ENCODE measurements around the gene REN.

DNA sequence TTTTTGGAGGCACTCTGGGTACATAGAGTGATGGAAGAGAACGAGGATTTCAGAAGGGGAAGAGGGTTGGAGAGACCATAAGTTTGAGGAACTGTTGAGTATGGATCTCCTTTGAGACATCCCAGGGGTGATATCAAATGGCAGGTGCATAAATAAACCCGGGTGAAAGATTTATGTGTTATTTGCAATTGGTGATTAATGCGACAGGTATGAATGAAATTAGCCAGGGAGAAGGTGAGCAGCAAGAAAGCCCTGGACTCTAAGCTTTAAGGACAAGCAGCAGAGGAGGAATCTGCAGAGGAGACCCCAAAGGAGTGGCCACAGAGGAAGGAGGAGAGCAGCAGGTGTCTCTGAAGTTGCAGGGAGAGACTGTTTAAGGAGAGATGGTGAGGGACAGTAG lies 8.8 kb upstream of the REN start:
- TF ChIP-seq POLR2A (IDR thresholded peaks at IDR 0.05), result no peak
- TF ChIP-seq, protein P1, sequence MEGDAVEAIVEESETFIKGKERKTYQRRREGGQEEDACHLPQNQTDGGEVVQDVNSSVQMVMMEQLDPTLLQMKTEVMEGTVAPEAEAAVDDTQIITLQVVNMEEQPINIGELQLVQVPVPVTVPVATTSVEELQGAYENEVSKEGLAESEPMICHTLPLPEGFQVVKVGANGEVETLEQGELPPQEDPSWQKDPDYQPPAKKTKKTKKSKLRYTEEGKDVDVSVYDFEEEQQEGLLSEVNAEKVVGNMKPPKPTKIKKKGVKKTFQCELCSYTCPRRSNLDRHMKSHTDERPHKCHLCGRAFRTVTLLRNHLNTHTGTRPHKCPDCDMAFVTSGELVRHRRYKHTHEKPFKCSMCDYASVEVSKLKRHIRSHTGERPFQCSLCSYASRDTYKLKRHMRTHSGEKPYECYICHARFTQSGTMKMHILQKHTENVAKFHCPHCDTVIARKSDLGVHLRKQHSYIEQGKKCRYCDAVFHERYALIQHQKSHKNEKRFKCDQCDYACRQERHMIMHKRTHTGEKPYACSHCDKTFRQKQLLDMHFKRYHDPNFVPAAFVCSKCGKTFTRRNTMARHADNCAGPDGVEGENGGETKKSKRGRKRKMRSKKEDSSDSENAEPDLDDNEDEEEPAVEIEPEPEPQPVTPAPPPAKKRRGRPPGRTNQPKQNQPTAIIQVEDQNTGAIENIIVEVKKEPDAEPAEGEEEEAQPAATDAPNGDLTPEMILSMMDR (IDR thresholded peaks at IDR 0.05), result no peak
